PC-3 (cell line): ENCODE data around the gene CCDC183.

Experiments used
- EZH2 ChIP-seq: fragments of 300-600 bp; sonication (generic); IDR thresholded peaks from one replicate; pipeline ENCODE4 v1.6.1; 2017; ENCODE audit warnings: antibody characterized with exemption, mild to moderate bottlenecking, low read length; ENCODE audit not compliant: unreplicated experiment
- EZH2phosphoT487 ChIP-seq: fragments of 300-600 bp; sonication (generic); IDR thresholded peaks from 2 replicates; pipeline ENCODE4 v1.6.1; 2018; ENCODE audit warnings: mild to moderate bottlenecking, antibody characterized with exemption, low read length, borderline replicate concordance
- TF ChIP-seq, protein P1 (sequence below): fragments of 300-600 bp; sonication (generic); conservative IDR thresholded peaks from 2 replicates; pipeline ENCODE4 v1.5.1; 2017; ENCODE audit warnings: antibody characterized with exemption, low read depth, mild to moderate bottlenecking, low read length

GRCh38 chr9:136840877-136841645 lies 44.9 kb downstream of the CCDC183 start:
- TF ChIP-seq, protein P1, sequence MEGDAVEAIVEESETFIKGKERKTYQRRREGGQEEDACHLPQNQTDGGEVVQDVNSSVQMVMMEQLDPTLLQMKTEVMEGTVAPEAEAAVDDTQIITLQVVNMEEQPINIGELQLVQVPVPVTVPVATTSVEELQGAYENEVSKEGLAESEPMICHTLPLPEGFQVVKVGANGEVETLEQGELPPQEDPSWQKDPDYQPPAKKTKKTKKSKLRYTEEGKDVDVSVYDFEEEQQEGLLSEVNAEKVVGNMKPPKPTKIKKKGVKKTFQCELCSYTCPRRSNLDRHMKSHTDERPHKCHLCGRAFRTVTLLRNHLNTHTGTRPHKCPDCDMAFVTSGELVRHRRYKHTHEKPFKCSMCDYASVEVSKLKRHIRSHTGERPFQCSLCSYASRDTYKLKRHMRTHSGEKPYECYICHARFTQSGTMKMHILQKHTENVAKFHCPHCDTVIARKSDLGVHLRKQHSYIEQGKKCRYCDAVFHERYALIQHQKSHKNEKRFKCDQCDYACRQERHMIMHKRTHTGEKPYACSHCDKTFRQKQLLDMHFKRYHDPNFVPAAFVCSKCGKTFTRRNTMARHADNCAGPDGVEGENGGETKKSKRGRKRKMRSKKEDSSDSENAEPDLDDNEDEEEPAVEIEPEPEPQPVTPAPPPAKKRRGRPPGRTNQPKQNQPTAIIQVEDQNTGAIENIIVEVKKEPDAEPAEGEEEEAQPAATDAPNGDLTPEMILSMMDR, result no peak
- TF ChIP-seq EZH2 (no peak), EZH2phosphoT487 (no peak)
